ENCODE results near the gene ADCY4.
A peak's percentile ranks its signal among the peaks of the same experiment; 100 is the strongest.
"Not testable (repeated sequence)": the region's sequence is repeated elsewhere in the genome, so short reads cannot be mapped to it uniquely, and the experiment has no call there.

Gene ADCY4

DNA sequence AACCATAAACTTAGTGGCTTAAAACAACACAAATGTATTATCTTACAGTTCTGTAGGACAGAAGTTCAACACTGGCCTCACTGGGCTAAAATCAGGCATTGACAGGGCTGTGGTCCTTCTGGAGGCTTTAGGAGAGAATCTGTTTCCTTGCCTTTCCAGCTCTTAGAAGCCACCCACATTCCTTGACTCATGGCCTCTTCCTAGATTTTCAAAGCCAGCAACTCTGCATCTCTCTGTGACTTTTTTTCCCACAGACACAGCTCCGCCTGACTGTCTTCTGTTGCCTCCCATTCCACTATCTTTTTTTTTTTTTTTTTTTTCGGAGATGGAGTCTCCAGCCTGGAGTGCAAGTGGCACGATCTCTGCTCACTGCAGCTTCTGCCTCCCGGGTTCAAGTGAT, 21.3 kb upstream of the ADCY4 start:
- no peaks in the 10 kb centered on the region for H3K4me1 ChIP-seq (ENCODE audit: insufficient read depth, low read length)
- no peak overlapping the region for H3K9ac ChIP-seq (ENCODE audit: low read depth, low read length)
- no peaks in the 10 kb centered on the region for H3K36me3 ChIP-seq (ENCODE audit: insufficient read depth, low read length)
- H3K9me3 ChIP-seq (ENCODE audit: control insufficient read depth, insufficient read depth, low read length): no peaks in the 10 kb centered on the region

DNA sequence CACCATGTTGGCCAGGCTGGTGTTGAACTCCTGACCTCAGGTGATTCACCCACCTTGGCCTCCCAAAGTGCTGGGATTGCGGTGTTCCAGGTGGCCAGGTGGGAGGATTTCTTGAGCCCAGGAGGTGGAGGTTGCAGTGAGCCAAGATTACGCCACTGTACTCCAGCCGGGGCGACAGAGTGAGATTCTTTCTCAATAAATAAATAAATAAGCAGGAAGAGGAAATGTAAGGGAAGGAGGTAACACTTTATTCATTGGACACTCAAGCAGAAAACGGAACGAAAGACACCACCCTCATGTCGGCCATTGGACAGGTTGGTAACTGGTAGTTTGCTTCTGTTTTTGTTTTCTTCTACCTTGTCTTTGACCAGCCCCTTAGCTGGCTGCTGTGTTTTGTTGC, 20.1 kb upstream of the ADCY4 start:
- Histone ChIP-seq H3K9me3 (ENCODE audit: control insufficient read depth, insufficient read depth, low read length) (no peaks in the 10 kb centered on the region), H3K9ac (ENCODE audit: low read depth, low read length) (no peak overlapping the region), H3K36me3 (ENCODE audit: insufficient read depth, low read length) (no peaks in the 10 kb centered on the region), H3K4me1 (ENCODE audit: insufficient read depth, low read length) (no peaks in the 10 kb centered on the region)

DNA sequence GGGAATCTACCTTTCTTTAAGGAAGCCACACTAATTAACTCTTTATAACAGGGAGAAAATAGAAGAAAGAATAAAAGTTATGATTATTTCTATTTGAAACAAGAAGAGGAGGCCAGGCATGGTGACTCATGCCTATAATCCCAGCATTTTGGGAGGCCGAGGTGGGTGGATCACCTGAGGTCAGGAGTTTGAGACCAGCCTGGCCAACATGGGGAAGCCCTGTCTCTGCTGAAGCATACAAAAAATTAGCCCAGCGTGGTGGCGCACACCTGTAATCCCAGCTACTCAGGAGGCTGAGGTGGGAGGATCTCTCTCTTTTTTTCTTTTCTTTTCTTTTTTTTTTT, 19.6 kb upstream of the ADCY4 start:
- not testable (repeated sequence) for H3K9ac ChIP-seq (ENCODE audit: low read depth, low read length); H3K4me1 ChIP-seq (ENCODE audit: insufficient read depth, low read length); H3K9me3 ChIP-seq (ENCODE audit: control insufficient read depth, insufficient read depth, low read length); H3K36me3 ChIP-seq (ENCODE audit: insufficient read depth, low read length)

DNA sequence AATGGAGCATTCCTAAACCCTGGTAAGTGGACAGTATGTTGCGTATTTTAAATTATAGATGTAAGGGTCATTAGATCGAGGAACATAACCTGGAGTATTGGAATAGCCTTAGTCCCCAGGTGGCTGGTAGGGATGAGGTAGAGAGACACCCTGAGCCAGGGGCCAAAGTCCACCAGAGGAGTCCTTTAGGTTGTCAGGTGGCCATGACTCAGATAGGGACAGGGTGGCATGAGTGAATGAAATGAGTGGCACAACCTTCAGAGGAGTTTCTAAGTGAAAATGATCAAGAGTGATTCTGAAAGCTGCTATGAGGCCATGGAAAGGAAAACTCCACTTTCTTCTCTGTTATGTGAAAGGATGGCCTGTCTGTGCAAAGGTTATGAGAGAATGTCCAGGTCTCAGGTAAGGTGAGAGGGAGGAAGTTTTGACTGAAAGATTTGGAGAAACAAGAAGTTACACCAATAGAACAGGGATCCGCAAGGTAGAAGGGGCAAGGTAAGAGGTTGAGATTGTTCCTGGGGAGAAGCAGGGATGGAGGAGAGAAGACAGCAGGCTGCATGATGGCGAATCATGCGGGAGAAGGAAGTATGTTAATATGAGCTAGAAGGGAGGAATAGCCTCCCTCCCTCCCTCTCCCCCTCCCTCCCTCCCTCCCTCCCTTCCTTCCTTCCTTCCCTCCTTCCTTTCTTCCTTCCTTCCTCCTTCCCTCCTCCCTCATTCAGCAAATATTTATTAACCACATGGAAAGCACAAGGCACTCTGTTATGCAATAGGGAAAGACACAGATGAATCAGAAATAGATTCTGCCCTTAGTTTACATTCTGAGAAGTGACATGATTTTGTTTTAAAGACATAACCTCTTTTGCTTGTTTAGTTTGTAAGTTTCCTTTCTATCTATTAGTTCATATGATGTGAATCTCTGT, 18.9 kb upstream of the ADCY4 start:
- Histone ChIP-seq H3K9ac (ENCODE audit: low read depth, low read length) (no peak overlapping the region), H3K36me3 (ENCODE audit: insufficient read depth, low read length) (no peaks in the 10 kb centered on the region), H3K4me1 (ENCODE audit: insufficient read depth, low read length) (no peaks in the 10 kb centered on the region), H3K9me3 (ENCODE audit: control insufficient read depth, insufficient read depth, low read length) (no peaks in the 10 kb centered on the region)

DNA sequence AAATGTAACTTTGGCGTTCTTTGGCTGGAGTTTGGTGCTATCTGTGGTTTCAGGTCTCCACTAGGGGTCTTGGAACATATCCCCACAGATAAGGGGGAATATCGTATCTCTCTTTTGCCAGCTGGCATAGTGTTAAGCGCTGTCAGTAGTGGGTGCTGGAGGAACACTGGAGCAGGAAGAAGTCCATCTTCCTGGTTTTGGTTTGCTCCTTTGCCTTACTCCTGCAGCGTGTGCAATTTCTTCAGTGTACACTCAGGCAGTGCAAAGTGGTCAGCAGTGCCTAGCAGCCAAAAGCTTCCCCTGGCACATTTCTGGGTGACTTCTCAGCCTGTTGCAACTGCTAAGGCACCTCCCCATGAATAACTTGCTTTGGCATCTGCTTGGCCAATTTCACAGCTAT, 16.6 kb upstream of the ADCY4 start:
- Histone ChIP-seq H3K36me3 (ENCODE audit: insufficient read depth, low read length) (no peaks in the 10 kb centered on the region), H3K4me1 (ENCODE audit: insufficient read depth, low read length) (no peaks in the 10 kb centered on the region)

DNA sequence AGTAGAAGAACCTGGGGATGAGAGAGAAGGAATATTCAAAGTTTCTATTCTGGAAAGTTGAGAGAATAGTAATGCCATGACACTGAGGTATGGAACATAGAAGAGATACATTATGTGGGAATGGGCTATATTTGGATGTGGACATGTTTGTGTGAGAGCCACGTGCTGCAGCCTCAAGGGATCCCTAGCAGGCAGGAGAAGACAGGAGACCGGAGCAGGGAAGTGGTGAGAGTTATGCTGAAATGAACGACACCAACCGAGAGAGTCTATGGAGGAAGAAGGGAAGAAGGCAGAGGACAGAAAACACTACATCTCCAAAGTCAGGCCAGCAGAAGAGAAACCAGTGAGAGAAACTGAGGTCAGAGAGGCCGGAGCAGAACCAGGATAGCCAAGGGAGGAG, 14.9 kb upstream of the ADCY4 start:
- Histone ChIP-seq H3K36me3 (ENCODE audit: insufficient read depth, low read length) (no peaks in the 10 kb centered on the region), H3K4me1 (ENCODE audit: insufficient read depth, low read length) (no peaks in the 10 kb centered on the region), H3K9me3 (ENCODE audit: control insufficient read depth, insufficient read depth, low read length) (no peaks in the 10 kb centered on the region), H3K9ac (ENCODE audit: low read depth, low read length) (no peak overlapping the region)

More for the DNA sequence above, 16.6 kb upstream of the ADCY4 start:
- Histone ChIP-seq H3K9ac (ENCODE audit: low read depth, low read length) (no peak overlapping the region), H3K9me3 (ENCODE audit: control insufficient read depth, insufficient read depth, low read length) (no peaks in the 10 kb centered on the region)

DNA sequence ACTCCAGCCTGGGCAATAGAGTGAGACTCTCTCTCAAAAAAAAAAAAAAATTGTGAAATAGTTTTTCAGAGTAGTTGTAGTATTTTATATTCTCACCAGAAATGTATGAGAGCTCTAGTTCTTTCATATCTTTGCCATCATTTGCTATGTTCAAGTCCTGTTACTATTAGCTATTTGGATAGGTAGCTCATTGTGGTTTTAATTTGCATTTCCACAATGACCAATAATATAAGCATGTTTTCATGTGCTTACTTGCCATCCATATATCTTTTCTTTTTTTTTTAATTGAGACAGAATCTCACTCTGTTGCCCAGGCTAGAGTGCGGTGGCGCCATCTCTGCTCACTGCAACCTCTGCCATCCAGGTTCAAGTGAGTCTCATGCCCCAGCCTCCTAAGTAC, 13.3 kb upstream of the ADCY4 start:
- no peaks in the 10 kb centered on the region for H3K4me1 ChIP-seq (ENCODE audit: insufficient read depth, low read length)
- H3K9ac ChIP-seq (ENCODE audit: low read depth, low read length): no peak overlapping the region
- H3K9me3 ChIP-seq (ENCODE audit: control insufficient read depth, insufficient read depth, low read length): no peaks in the 10 kb centered on the region
- H3K36me3 ChIP-seq (ENCODE audit: insufficient read depth, low read length): no peaks in the 10 kb centered on the region

DNA sequence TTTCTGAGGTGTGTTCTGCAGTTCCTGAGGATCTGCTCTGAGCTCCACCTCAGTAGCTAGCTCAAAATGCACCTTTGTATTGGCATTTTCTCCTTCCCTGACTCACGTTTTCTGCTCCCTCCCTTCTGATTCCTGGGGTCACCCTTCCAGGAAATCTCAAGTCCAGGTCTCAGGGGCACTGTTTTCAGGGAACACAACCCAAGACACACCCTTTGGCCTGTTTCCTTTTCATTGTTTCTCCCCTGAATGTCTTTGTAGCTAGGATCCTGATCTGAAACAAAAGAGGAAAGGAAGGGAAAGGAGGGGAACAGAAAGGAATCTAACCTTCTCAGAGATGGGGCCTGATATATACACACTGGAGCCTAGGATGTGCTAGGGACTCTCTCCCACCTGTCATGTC, 12.3 kb upstream of the ADCY4 start:
- H3K9ac ChIP-seq (ENCODE audit: low read depth, low read length): no peak overlapping the region
- no peaks in the 10 kb centered on the region for H3K4me1 ChIP-seq (ENCODE audit: insufficient read depth, low read length)
- H3K9me3 ChIP-seq (ENCODE audit: control insufficient read depth, insufficient read depth, low read length): no peaks in the 10 kb centered on the region
- no peaks in the 10 kb centered on the region for H3K36me3 ChIP-seq (ENCODE audit: insufficient read depth, low read length)

DNA sequence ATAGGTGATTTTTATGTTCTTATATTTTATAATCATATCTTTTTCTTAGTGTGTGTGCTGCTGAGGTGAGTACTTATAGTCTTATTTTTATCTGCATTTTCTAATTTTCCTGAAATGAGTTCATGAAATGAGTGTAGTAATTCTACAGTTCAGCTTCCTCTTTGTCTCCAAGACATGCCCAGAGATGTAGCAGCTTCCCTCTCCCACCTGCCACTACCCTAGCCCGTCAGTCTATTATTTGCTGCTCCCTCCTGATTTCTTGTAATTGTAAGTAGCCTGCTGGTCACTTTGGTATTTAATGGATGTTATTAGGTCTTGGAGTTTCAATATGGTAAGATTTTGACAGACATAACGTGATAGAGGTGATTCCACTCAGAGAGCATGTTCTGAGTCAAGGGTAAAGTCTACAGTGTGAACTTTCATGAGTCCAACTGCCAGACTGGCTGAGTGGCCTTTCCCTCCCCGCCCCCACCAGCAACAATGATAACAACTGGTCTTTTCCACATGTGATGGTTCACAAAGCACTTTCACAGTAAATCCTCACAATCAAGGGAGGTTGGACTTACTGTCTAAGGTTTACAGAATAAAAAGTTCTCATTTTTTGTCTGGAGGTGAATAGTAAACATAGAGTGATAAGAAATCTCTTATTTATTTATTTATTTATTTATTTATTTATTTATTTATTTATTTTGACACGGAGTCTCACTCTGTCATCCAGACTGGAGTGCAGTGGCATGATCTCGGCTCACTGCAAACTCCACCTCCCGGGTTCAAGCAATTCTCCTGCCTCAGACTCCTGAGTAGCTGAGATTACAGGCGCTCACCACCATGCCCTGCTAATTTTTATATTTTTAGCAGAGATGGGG, 9.2 kb upstream of the ADCY4 start:
- Histone ChIP-seq H3K36me3 (ENCODE audit: insufficient read depth, low read length) (no peaks in the 10 kb centered on the region), H3K4me1 (ENCODE audit: insufficient read depth, low read length) (no peaks in the 10 kb centered on the region; the same call in 1 of the 2 replicates), H3K9me3 (ENCODE audit: control insufficient read depth, insufficient read depth, low read length) (no peaks in the 10 kb centered on the region), H3K9ac (ENCODE audit: low read depth, low read length) (no peak overlapping the region)

DNA sequence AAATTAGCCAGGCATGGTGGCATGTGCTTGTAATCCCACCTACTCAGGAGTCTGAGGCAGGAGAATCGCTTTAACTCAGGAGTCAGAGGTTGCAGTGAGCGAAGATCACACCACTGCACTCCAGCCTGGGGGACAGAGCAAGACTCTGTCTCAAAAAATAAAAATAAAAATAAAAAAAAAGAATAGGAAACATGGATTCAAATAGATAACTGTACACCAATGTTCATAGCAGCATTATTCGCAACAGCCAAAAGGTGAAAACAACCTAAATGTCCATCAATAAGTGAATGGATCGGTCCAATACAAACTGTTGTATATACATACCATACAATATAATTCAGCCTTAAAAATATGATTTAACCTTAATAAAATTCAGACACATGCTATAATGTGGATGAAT, 8.0 kb upstream of the ADCY4 start:
- no peaks in the 10 kb centered on the region for H3K36me3 ChIP-seq (ENCODE audit: insufficient read depth, low read length)
- no peaks in the 10 kb centered on the region for H3K9me3 ChIP-seq (ENCODE audit: control insufficient read depth, insufficient read depth, low read length)
- H3K9ac ChIP-seq (ENCODE audit: low read depth, low read length): no peak overlapping the region
- no peaks in the 10 kb centered on the region; the same call in 1 of the 2 replicates for H3K4me1 ChIP-seq (ENCODE audit: insufficient read depth, low read length)

DNA sequence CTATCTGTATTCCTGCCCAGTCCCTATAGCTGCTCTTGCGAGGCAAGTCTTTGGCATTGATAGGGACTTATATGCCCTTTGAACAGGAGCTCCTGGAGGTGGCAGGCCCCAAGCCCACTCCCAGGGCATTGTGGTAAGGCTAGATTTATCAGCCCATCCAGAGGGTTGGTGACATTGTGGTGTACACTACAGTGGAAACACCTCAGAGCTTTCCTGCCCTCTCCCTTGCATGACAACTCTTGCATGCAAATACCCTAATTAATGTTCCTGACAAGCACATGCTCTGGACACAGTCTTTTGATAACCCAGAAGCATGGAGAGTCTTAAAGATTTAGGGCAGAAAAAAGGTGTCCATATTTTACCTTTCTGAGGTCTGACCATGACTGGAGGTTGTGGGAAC, 5.7 kb upstream of the ADCY4 start:
- H3K36me3 ChIP-seq (ENCODE audit: insufficient read depth, low read length): no peaks in the 10 kb centered on the region
- no peak overlapping the region for H3K9ac ChIP-seq (ENCODE audit: low read depth, low read length)
- H3K4me1 ChIP-seq (ENCODE audit: insufficient read depth, low read length): peaks cover 5% of the 10 kb centered on the region; the same call in 1 of the 2 replicates
- H3K9me3 ChIP-seq (ENCODE audit: control insufficient read depth, insufficient read depth, low read length): no peaks in the 10 kb centered on the region

DNA sequence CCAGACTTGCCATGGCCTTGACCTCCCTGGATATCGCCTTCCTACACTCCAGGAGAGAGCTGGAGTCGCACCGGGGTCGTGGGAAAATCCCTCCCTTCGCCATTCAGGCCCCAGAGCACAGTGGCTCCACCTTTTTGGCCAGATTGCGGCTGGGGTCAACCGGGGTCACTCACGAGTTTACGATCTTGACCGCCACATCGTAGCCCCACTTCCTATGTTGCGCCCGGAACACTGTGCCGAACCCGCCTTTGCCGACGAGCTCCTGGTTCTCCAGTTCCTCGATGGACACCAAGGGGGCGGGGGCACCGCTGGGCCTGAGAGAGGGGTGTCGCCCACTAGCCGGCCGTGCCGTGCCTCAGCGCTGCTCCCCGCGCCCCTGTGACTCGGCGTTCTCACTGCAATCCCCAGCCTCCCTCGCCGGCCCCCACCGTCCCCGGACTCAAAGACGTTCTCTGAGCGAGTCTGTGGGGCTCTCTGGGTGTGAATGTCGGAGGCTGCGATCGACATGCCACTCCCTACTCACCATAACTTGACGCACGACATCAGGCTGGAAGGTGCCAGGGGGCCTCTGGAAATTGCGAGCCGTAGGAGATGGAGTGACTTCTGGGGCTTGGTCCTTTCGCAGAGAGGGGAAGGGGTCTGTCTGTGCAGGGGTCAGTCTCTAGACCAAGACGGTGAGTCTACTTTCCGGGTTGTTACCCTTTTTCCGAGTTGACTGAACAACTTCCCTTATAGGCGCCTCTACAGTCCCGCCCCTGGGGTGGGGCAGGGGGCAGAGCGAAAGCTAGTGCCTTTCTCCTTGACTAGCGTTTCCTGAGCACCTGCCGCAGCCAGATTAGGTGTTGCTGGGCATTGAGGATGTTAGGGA, 4.6 kb upstream of the ADCY4 start, which contains the start of gene RIPK3:
Gene RIPK3 (minus strand): TSS at position 708 of the 868 bp plus-strand sequence. CDS start 165 bp downstream, at position 543.
- Histone ChIP-seq H3K9me3 (ENCODE audit: control insufficient read depth, insufficient read depth, low read length) (no peaks in the 10 kb centered on the region), H3K9ac (ENCODE audit: low read depth, low read length) (peak within 1 kb of the TSS; percentile 65), H3K4me1 (ENCODE audit: insufficient read depth, low read length) (peaks cover 6% of the 10 kb centered on the region; the same call in 1 of the 2 replicates), H3K36me3 (ENCODE audit: insufficient read depth, low read length) (no peaks in the 10 kb centered on the region)

DNA sequence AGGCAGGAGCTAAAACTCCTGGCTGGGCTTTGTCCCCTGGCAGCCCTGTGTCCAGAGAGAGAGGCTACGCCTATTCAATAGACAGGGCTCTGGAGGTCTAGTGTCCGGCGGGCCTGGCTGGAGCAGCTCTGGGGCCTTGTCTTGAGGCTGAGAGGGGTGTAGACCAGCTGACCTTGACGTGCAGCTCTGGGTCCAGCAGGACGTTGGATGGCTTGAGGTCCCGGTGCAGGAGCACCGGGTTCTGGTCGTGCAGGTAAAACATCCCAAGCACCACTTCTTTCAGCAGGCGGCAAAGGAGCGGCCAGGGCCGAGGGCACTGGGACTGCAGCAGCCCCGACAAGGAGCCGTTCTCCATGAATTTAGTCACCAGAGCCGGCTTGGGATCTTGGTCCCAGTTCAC, 4.0 kb upstream of the ADCY4 start:
- Histone ChIP-seq H3K4me1 (ENCODE audit: insufficient read depth, low read length) (peaks cover 6% of the 10 kb centered on the region; the same call in 1 of the 2 replicates), H3K9ac (ENCODE audit: low read depth, low read length) (peak overlapping the region; percentile 65; the same call in 1 of the 2 replicates), H3K36me3 (ENCODE audit: insufficient read depth, low read length) (no peaks in the 10 kb centered on the region), H3K9me3 (ENCODE audit: control insufficient read depth, insufficient read depth, low read length) (no peaks in the 10 kb centered on the region)

DNA sequence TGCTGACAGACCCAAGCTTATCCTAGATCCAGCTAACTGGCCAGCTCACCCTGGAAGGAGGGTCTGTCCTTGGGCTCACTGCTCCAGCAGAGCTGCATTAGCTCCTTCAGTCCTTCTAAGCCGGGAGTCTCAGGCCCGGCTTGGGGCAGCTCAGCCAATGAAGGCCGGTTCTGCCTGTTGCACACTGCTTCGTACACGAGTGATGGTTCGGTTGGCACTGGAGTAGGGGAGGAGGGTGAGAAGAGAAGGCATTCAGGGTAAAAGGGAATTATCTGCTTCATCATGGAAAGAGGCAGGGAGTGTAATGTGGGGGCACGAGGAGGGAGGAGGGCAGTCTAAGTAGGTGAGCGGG, 2.9 kb upstream of the ADCY4 start:
- no peaks in the 10 kb centered on the region for H3K36me3 ChIP-seq (ENCODE audit: insufficient read depth, low read length)
- H3K4me1 ChIP-seq (ENCODE audit: insufficient read depth, low read length): peaks cover 6% of the 10 kb centered on the region; the same call in 1 of the 2 replicates
- H3K9me3 ChIP-seq (ENCODE audit: control insufficient read depth, insufficient read depth, low read length): no peaks in the 10 kb centered on the region
- no peak overlapping the region for H3K9ac ChIP-seq (ENCODE audit: low read depth, low read length)
